GM23338 (cell line): ENCODE results near the gene SLC43A3. TPM values are rescaled to one million over a fixed set of nuclear protein-coding genes. Genes with fewer than 3 reads are reported as not detected.

Experiments
- ATAC-seq: fragments of 200-7000 bp; cut with Tn5 transposase; 3 replicates; pipeline ENCODE4 v1.9.1; 2020
- DNase-seq: peaks from one replicate; pipeline ENCODE4 v3.0.0-alpha.2; 2015; ENCODE audit warnings: low spot score
- H2AFZ ChIP-seq: fragments of 200-600 bp; sonication (generic); 2 replicates; pipeline ENCODE4 v1.8.0; 2016; ENCODE audit warnings: antibody characterized with exemption, mild to moderate bottlenecking, moderate library complexity
- H3F3A ChIP-seq: fragments of 200-600 bp; sonication (generic); replicated peaks from 2 replicates; pipeline ENCODE4 v1.8.0; 2017; ENCODE audit warnings: antibody characterized with exemption, mixed run types, low read depth
- H3K27ac ChIP-seq: fragments of 200-600 bp; sonication (generic); 2 replicates; pipeline ENCODE4 v1.6.1; 2016; ENCODE audit warnings: low read depth
- H3K27me3 ChIP-seq: fragments of 200-600 bp; sonication (generic); 2 replicates; pipeline ENCODE4 v1.8.0; 2016; ENCODE audit warnings: mild to moderate bottlenecking, mixed run types, moderate library complexity; ENCODE audit not compliant: insufficient read depth
- H3K36me3 ChIP-seq: fragments of 200-600 bp; sonication (generic); 2 replicates; pipeline ENCODE4 v1.8.0; 2016; ENCODE audit warnings: mild to moderate bottlenecking; ENCODE audit not compliant: insufficient read depth
- H3K4me1 ChIP-seq: fragments of 200-600 bp; sonication (generic); 2 replicates; pipeline ENCODE4 v1.8.0; 2016; ENCODE audit warnings: mild to moderate bottlenecking, moderate library complexity; ENCODE audit not compliant: insufficient read depth
- H3K4me2 ChIP-seq: fragments of 200-600 bp; sonication (generic); 2 replicates; pipeline ENCODE4 v1.7.1; 2017; ENCODE audit warnings: mixed run types
- H3K4me3 ChIP-seq: fragments of 200-600 bp; sonication (generic); 2 replicates; pipeline ENCODE4 v1.6.1; 2016; ENCODE audit warnings: mixed run types
- H3K79me2 ChIP-seq: fragments of 200-600 bp; sonication (generic); replicated peaks from 2 replicates; pipeline ENCODE4 v1.8.0; 2017; ENCODE audit warnings: mild to moderate bottlenecking; ENCODE audit not compliant: insufficient read depth
- H3K9me2 ChIP-seq: fragments of 200-600 bp; sonication (generic); 2 replicates; pipeline ENCODE4 v1.8.0; 2017; ENCODE audit not compliant: insufficient read depth
- H4K20me1 ChIP-seq: fragments of 200-600 bp; sonication (generic); replicated peaks from 2 replicates; pipeline ENCODE4 v1.8.0; 2017; ENCODE audit warnings: mild to moderate bottlenecking; ENCODE audit not compliant: insufficient read depth
- H3K27ac Mint-ChIP-seq: 2 replicates; pipeline ENCODE4 v1.8.0; 2020; ENCODE audit warnings: inconsistent platforms, mild to moderate bottlenecking, moderate library complexity, mixed read lengths
- H3K27me3 Mint-ChIP-seq: 3 replicates; pipeline ENCODE4 v1.8.0; 2022; ENCODE audit warnings: low read depth, mild to moderate bottlenecking, moderate library complexity, mixed read lengths, inconsistent platforms; ENCODE audit not compliant: insufficient read depth, poor library complexity
- H3K36me3 Mint-ChIP-seq: 3 replicates; pipeline ENCODE4 v1.8.0; 2021; ENCODE audit warnings: low read depth, mild to moderate bottlenecking, inconsistent platforms, moderate library complexity, mixed read lengths
- H3K4me1 Mint-ChIP-seq: 3 replicates; pipeline ENCODE4 v1.8.0; 2020; ENCODE audit warnings: mild to moderate bottlenecking, inconsistent platforms, mixed read lengths
- H3K4me3 Mint-ChIP-seq: 3 replicates; pipeline ENCODE4 v1.8.0; 2021; ENCODE audit warnings: moderate library complexity, mild to moderate bottlenecking, inconsistent platforms, mixed read lengths
- H3K9me3 Mint-ChIP-seq: 3 replicates; pipeline ENCODE4 v1.8.0; 2020; ENCODE audit warnings: moderate library complexity, mild to moderate bottlenecking, inconsistent platforms, mixed read lengths
- CTCF ChIP-seq, 2 experiments: fragments of 200-600 bp in 1 of 2; sonication (generic) in 1 of 2; conservative IDR thresholded peaks; 2 replicates each; pipeline versions ENCODE4 v1.5.1 to v1.6.1; 2016 to 2017; ENCODE audit warnings: antibody characterized with exemption in 2 of 2, low read depth in 2 of 2, mild to moderate bottlenecking in 2 of 2, moderate library complexity in 1 of 2
- EZH2phosphoT487 ChIP-seq: fragments of 200-600 bp; sonication (generic); IDR thresholded peaks from one replicate; pipeline ENCODE4 v1.8.1; 2018; ENCODE audit warnings: antibody characterized with exemption; ENCODE audit not compliant: unreplicated experiment
- JUNB ChIP-seq: IDR thresholded peaks from one replicate; pipeline ENCODE4 v1.6.1; 2016; ENCODE audit warnings: antibody characterized with exemption; ENCODE audit not compliant: unreplicated experiment
- POLR2AphosphoS5 ChIP-seq: IDR thresholded peaks from 2 replicates; pipeline ENCODE4 v1.6.1; 2016; ENCODE audit warnings: antibody characterized with exemption, low read depth
- STAT1 ChIP-seq: IDR thresholded peaks from one replicate; pipeline ENCODE4 v1.6.1; 2016; ENCODE audit warnings: antibody characterized with exemption; ENCODE audit not compliant: unreplicated experiment
- ZNF114 ChIP-seq: fragments of 250-450 bp; sonication (Bioruptor Pico); IDR thresholded peaks from 2 replicates; pipeline ENCODE4 v1.5.0; 2020; ENCODE audit warnings: mild to moderate bottlenecking, moderate library complexity
- ZNF462 ChIP-seq: fragments of 250-450 bp; sonication (Bioruptor Pico); IDR thresholded peaks from 2 replicates; pipeline ENCODE4 v1.5.0; 2020; ENCODE audit warnings: mild to moderate bottlenecking, moderate library complexity
- long read RNA-seq: library from polyadenylated mRNA; unstranded; transcript quantifications from one replicate; pipeline ENCODE4 v2.0.0, GENCODE V29; 2020; ENCODE audit not compliant: unreplicated experiment
- polyA plus RNA-seq: library from polyadenylated mRNA; unstranded; fragments of >200 nt; fragmentation: Nextera tagmentation; extraction: Ambion mirVana; gene quantifications from 2 replicates; pipeline ENCODE4 v1.2.1, GENCODE V29; 2016
- total RNA-seq: library from RNA; depleted of rRNA; stranded (reverse); fragments of >200 nt; shearing (Covaris generic); gene quantifications from 2 replicates; pipeline ENCODE4 v1.2.3, GENCODE V29; 2014; rRNA removed

Gene SLC43A3
- 23.7 and 24.8 TPM in 2 replicates for total RNA-seq
- 11.5 and 14.3 TPM in 2 replicates for polyA plus RNA-seq
- long read RNA-seq, transcript SLC43A3-203 (14 exons, 2,617 nt) = major isoform, 6 of 13 reads
- long read RNA-seq, partial matches to known transcripts = 0 of 13 reads
- long read RNA-seq, other reads (novel, unspliced or antisense) = 6 of 13 reads

GRCh38 chr11:57426929-57427726 lies at the start of gene SLC43A3:
Gene SLC43A3, minus strand, starts transcription at chr11:57427121. Its CDS starts 949 bp downstream, at chr11:57426172.
- H3K4me3 Mint-ChIP-seq = peak within 1 kb of the TSS; percentile 82
- peaks cover 21% of the 10 kb centered on the region for H3K27me3 Mint-ChIP-seq
- peak within 1 kb of the TSS; percentile 81 for H3K4me2 ChIP-seq
- H3K79me2 ChIP-seq = 0 out of 2 replicates have a peak, but pooled peaks cover 5% of the 10 kb centered on the region
- peak; percentile 64 for TF ChIP-seq POLR2AphosphoS5
- TF ChIP-seq JUNB = no peak
- TF ChIP-seq ZNF114 = no peak
- no peak for TF ChIP-seq ZNF462 (CRISPR knock-in tag)
- TF ChIP-seq CTCF (conservative IDR thresholded peaks at IDR 0.05; ENCODE audit: low read depth in 2 of 2) = 0 out of 4 replicates have a peak, but pooled peaks of 1 of the 2 experiments have one; percentile 3
- no peak for TF ChIP-seq EZH2phosphoT487
- no peak for TF ChIP-seq STAT1
- H3K36me3 Mint-ChIP-seq = peaks cover 21% of the 10 kb centered on the region
- no peaks in the 10 kb centered on the region for H3K9me3 Mint-ChIP-seq
- H3K36me3 ChIP-seq = no peaks in the 10 kb centered on the region; the same call in 1 of the 2 replicates
- peaks cover 15% of the 10 kb centered on the region for H3K4me1 ChIP-seq
- no peak within 1 kb of the TSS for H3K27ac ChIP-seq
- peaks cover 13% of the 10 kb centered on the region; the same call in 1 of the 2 replicates for H3K27me3 ChIP-seq
- DNase-seq (peak; percentile 88), ATAC-seq (peak; percentile 95)
- no peaks in the 10 kb centered on the region; the same call in 1 of the 2 replicates for H3F3A ChIP-seq
- no peak within 1 kb of the TSS for H3K27ac Mint-ChIP-seq
- H3K4me3 ChIP-seq = peak within 1 kb of the TSS; percentile 61
- H3K9me2 ChIP-seq = no peaks in the 10 kb centered on the region
- H2AFZ ChIP-seq = peak within 1 kb of the TSS; percentile 95
- H3K4me1 Mint-ChIP-seq = peaks cover 21% of the 10 kb centered on the region
- no peaks in the 10 kb centered on the region; the same call in 1 of the 2 replicates for H4K20me1 ChIP-seq
